HS-27A (cell line): Measurements from ENCODE around the gene JARID2.
"Not testable (repeated sequence)": the region's sequence is repeated elsewhere in the genome, so short reads cannot be mapped to it uniquely, and the experiment has no call there.

Experiments used
- DNase-seq: peaks from one replicate; pipeline ENCODE4 v3.0.0-alpha.2; 2012; ENCODE audit warnings: low read depth, missing footprints

JARID2 gene

DNA sequence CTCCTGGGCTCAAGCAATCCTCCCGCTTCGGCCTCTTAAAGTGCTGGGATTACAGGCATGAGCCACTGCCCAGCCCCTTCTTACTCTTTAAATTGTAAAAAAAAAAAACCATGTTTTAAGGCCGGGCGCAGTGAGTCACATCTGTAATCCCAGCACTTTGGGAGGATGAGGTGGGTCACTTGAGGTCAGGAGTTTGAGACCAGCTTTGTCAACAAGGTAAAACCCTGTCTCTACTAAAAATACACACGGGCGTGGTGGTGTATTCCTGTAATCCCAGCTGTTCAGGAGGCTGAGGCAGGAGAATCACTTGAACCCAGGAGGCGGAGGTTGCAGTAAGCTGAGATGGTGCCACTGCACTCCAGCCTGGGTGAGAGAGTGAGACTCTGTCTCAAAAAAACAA lies 43.6 kb downstream of the JARID2 start:
- peak; percentile 51 for DNase-seq

DNA sequence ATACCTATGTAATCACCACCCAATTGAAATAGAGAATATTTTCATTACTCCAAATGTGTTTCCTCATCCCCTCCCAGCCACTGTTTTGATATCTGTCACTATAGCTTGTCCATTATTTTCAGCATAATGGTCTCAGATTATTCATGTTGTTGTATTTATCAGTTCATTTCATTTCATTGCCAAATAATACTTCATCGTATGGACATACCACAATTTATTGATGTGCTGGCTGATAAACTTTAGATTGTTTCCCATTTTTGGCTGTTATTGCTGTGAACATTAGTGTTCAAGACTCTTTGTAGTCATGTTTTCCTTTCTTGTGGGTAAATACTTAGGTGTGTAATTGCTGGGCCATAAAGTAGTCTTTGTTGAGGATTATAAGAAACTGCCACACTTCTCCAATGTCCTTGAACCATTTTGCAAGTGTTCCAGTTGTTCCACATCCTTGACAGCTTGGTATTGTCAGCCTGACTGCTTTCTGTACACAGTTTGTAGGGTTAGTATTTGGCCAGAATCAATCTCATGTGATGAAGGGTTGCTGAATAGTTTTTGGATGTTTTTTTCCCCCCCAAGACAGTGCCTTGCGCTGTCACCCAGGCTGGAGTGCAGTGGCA lies 44.3 kb downstream of the JARID2 start:
- no peak for DNase-seq

DNA sequence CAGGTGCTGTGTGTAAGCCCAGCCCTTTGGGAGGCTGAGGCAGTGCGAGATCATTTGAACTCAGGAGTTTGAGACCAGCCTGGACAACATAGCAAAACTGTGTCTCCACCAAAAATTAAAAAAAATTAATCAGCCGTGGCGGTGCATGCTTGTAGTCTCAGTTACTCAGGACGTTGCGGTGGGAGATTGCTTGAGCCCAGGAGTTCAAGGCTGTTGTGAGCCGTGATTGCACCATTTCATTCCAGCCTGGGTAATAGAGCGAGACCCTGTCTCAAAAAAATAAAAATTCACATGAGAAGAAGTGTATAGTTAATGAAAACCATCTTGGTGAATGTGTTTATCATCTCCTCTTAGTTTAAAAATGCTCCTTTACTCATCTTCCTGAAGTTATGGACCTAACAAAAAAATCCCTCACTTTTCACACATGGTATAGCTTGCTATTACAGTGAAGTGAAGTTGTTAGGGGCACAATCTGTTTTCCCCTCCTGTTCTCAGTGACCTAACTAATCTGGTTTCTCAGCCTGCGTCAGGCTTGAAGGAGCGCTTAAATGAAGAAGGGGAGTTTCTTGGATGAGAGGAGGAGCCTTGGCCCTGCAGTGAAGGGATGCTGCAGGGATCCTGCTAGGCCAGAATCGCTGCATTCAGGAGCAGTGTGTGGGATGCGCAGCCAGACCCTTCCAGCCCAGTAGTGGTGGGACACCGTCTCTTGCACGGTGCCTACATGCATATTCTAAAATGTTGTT lies 45.3 kb downstream of the JARID2 start:
- no peak for DNase-seq

DNA sequence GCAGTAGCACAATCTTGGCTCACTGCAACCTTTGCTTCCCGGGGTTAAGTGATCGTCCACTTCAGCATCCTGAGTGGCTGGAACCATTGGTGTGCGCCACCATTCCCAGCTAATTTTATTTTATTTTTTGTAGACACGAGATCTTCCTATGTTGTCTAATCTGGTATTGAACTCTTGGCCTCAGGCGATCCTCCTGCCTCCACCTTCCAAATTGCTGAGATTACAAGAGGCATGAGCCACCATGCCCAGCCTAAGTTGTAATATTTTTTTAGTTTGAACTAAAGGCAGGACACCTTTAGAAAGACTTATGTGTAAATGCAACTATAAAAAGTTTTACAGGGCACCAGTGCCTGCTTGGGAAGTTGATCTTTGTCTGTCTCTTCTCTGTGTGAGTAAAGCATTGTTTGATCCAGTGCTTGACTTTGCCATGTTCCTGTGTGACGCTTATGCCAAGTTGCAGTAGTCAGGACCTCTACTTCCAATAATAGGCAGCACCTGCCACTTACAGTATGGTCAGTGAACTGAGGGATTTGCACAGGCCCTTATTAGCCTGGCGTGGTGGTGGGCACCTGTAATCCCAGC lies 46.9 kb downstream of the JARID2 start:
- DNase-seq: no peak

DNA sequence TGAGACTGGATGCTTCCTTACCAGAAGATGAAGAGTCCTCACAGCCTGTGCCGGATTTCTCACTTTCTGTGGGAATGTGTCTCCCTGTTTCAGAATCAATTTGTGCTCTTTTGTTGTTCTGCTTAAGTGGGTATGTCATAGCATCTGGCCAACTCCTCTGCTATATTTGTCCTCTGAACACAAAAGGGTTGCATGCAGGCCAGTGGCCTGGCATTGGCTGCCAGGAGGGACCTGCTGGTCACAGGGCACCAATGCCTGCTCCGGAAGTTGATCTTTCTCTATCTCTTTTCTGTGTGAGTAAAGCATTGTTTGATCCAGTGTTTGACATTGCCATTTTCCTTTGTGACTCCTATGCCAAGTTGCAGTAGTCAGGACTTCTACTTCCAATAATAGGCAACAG lies 47.8 kb downstream of the JARID2 start:
- DNase-seq: no peak

DNA sequence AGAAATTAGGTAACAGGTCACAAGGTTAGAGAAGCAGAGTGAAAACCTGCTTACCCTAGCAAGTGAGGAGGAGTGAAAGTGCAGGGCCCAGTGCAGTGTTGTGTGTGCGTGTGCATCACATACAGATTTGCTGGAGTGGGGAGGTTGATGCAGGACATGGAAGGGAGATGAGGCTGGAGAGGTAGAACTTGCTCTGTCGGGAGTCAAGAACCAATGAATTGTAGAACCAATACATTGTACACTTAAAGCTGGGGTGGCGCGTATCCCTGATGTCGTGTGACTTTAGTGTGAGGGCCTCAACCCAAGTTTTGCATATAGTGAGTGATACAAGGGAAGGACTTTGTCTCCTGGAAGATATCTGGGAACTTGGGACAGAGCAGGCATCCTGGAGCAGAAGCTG lies 48.6 kb downstream of the JARID2 start:
- DNase-seq: no peak

DNA sequence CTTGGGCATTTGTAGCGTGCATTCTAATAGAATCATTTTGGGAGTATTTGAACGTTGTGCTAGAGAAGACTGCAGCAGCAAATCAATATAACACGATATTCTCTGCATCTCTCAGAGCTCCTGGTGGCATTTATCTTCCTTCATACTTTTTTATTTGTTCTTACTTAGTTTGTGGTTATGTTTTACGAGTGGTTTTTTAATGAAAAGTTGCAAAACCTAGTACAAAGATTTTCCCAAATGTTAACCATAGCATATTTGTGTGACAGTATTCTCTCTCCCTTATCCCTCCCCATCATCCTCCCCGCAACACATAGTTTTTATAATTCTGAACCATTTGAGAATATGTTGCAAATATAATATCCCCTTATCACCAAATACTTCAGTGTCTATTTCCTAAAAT lies 50.4 kb downstream of the JARID2 start:
- DNase-seq: no peak

DNA sequence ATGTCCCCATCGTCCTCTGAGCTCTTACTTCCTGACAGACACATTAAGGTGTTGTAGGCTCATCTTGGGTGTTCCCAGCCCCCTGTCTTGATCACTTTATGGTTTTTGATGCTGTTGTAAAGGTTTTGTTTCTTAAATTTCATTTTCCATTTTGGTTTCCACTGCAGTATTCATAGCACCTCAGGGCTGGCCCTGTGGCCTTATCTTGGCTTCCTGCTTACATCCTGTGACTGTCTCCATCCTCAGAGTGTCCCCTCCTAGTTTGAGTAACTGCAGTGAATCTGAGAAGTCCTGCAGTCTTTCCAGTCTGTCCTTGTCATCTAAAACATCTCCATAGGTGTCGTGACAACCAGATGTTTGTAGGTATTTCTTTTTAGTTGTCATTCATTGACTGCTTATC lies 50.9 kb downstream of the JARID2 start:
- no peak for DNase-seq

DNA sequence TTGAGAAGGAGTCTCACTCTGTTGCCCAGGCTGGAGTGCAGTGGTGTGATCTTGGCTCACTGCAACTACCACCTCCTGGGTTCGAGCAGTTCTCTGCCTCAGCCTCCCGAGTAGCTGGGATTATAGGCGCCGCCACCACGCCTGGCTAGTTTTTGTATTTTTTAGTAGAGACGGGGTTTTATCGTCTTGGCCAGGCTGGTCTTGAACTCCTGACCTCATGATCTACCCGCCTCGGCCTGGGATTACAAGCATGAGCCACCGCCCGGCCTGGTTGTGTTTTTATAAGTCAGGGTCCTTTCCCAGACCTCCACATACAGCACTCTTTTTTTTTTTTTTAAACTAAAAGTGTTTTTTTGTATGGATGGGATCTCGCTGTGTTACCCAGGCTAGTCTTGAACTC lies 51.3 kb downstream of the JARID2 start:
- DNase-seq: not testable (repeated sequence)

DNA sequence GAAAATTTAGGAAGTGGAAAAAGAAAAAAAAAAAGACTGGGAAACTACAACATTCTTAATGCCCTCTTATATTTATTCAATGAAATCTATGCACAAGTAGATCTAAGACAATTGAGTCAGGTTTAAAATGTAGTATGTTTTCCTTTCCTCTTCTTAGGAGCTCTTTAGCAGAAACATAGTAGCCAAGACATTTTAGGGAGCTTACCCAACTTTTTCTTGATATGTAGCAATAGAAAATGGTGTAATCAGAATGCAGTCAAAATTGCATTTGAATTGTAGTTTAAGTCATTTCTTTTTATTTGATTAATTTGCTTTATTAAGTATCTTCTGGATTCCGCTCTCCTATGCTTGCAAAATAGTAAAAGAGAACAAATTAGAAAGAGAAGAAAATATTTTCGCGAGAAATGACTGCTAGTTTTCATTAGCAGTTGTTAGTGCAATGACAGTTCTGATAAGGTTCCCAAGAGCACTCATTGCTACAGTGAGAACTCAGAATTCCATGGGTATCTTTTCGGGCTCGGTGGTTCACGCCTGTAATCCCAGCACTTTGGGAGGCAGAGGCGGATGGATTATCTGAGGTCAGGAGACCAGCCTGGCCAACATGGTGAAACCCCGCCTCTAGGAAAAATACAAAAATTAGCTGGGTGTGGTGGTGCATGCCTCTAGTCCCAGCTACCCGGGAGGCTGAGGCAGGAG lies 52.2 kb downstream of the JARID2 start:
- no peak for DNase-seq

DNA sequence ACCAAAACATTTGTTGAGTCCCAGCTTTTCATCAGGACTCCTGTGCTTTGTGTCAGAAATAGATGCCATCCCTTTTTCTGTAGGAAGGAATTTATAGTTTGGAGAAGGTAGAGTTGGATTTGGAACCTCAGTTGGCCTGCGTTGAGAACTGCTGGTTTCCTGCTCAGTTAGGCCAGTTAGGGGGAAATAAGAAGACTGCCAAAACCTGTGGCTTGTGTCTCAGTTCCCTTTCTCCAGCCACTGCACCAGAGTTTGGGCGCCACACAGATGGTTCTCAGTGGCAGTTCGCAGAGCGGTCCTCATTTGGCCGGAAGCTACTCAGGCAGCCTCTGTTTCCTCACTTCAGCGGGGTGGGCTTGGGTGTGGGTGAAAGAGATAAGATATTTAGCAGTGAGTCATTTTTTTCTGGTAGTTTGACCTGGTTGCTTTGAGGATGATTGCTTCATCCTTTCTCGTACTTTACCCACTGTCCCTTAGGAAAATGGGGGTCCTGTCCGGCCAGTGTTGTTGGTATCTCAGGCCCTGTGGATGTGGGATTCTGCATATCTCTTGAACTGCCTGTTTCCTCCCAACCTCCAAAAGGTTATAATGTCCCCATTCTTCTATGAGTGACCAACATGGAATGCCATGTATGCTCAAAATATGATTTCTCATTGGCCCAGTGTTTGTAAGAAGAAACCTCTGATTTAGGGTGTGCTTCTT lies 53.7 kb downstream of the JARID2 start:
- peak; percentile 81 for DNase-seq

DNA sequence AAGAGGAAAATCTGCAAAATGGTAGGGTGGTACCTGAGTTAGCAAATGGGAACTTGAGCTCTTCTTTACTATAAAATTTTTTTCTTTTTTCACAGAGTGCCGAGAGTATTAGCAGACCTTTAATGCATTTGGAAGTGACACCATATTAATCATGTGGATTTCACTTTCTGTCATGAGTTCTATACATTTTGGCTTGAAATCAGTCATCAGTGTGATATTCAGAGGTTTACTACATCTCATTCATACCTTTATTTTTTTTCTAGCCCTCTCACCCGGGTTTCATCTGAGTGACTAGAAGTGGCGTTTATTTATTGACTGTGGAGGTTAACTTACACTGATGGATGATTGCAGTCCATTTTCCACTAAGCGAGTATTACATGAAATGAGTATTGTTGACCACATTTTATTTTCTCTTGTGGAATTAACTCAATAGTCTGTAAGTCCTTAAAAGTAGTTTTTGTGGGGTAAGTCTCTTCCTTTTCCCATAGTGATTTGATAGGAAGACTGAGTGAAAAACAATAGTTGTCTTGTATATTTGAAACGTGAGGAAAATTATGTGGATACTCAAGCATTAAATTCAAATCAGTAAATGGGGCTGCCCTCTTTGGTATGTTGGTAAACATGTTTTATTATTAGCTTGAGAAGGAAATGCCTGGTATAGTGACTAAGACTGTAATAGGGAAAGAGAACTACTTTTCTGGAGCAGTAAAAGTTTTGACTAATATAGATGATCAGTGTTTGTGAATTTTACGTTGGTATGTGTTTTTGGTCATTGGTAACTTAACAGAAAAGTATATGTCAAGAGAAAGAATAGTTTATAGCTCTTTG lies 55.5 kb downstream of the JARID2 start:
- DNase-seq: no peak

DNA sequence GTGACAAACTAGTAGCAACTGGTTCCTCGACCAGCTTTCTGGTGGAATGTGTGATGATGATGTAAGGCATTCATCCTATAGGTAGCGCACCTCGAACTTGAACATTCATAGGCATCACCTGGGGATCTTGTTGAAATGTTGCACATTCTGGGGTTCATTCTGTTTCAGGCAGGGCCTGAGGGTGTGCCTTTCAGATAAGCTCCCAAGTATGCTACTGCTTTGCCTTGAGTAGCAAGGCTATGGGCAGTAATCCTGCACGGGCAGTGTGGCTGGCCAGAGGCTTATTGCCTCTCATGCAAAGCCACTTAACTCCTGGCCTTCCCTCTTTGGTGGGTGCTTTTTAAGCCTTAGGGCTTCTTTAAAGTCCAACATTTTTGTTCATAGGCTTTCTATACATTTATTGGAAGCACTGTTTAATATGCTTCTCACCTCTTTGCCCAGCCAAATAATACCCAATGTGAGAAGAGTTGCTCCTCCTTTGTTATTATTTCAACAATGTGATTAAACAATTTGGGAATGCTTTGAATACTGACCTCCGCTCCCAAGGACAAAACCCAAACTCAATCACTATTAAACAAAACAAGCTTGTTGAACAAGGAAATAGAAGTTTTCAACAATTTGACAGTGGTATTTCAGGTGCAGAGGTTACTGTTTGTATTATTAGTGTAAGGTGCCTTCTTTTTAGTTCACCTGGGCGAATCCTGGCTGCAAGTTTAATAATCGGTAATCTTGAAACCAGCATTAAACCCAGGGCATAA lies 57.5 kb downstream of the JARID2 start:
- DNase-seq: no peak

DNA sequence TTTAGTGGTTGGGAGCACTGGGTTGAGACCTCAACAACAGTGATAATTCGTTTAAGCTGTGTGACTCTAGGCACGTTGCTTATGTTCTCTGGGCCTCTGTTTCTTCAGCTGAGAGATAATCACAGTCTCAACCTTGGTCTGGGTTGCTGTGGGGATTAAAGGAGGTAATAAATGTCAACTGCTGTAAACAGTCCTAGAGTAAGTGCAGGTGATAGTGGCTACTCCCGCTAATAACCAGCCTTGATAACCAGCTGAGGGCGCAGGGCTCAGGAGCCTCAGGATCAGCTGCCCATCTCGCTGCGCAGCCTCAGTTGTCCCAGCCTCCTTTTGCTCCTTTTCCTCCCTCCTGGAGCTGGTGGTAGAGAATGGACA lies 58.0 kb downstream of the JARID2 start:
- DNase-seq: no peak

DNA sequence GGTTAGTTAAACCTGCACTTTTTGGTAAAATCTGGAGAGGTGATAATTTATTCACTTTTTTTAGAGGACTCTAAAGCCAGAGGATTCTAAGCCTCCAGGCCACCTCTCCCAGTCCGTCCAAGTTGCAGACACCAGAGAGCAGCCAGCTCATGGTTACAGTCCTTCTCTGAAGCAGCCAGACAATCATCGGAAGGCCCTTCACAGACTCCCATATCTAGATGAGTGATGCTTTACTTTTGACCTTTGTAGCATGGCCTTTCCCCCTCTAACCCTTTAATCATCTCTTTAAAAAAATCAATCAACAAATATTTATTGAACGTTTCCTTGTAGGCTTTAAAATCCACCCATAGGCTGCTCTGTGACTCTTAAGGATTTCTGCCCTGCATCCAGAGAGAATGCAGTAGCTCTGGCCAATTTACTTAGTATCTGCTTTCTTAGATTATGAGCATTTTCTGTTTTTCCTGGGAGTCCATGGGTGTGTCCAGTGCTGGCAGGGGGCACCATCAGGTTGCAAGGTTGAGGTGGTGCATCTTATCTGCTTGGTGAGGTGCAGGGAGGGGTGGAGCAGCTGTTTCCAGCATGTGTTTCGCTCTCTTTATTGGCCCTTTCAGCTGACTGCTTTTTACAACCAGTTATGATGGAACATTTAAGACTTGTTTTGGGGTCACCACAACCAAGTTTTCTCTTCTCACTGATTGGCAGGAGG lies 58.6 kb downstream of the JARID2 start:
- DNase-seq: no peak

DNA sequence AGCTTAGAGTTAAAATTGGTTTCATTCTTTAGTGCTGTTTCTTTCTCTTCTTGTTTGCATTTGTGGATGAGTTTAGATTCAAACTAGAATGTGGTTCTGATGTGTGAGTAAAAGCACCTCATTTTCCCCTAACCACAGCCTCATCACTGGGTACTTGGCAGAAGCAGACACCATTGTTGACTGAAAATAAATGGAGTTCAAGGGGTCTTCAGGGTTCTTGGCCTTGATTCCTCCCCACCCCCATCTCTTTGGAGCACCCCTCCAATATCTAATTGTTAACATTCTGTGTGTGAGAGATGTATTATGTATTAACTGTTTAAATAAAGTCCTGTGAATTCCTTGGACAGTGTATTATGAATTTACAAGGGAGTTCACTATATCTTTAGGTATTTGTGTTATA lies 59.6 kb downstream of the JARID2 start:
- DNase-seq: no peak

DNA sequence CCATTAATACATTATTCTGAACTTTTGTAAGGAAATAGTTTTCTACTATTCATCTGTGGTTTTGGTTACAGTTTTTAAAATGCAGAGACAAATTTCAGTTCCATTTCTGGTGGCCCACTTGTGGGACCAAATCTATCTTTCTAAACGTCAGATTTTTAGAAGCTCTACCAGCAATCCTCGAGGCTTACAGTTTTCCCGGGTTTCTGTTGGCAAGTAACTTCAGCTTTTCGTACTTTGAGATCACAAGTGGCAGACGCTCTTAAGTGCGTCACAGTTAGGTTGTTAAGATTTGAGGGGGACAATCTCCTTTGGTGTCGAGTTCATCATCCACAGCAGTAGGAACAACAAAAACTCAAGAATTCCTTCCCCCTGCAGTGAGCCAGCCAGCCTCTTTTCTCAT lies 60.0 kb downstream of the JARID2 start:
- DNase-seq: no peak

DNA sequence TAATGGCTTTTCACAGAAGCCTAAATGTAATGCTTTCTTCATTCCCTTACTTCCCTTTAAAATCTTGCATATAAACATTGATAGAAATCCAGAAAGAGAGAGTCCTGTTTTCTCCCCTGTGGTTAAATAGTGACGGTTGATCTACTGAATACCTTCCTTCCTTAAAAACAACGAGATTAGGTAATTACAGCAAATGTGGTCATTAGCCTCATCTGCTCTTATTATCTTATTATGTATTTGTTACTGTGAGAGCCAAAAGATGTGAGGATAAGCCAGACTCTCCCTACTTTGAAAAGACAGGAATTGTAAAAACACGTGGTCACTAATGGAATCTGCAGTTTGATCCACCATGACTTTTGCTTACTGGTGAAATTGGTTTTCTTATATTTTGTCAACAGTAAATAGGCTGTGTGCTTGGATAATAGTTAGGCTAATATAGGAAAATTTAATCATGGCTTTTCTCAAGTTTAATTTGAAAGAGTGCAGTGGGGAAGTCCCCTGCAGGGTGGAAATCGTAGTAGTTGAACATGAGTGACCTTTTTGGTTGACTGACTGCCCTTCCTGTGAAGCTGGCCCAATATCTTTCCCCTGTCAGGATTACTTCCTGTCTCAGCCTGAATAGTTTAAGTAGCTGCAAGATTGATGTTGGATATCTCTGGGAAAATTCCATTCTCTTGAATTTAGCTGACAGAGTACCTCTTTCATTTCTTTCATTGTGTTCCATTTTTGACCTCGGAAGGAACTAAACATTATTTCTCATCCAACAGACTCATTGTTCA lies 62.8 kb downstream of the JARID2 start:
- DNase-seq: no peak

DNA sequence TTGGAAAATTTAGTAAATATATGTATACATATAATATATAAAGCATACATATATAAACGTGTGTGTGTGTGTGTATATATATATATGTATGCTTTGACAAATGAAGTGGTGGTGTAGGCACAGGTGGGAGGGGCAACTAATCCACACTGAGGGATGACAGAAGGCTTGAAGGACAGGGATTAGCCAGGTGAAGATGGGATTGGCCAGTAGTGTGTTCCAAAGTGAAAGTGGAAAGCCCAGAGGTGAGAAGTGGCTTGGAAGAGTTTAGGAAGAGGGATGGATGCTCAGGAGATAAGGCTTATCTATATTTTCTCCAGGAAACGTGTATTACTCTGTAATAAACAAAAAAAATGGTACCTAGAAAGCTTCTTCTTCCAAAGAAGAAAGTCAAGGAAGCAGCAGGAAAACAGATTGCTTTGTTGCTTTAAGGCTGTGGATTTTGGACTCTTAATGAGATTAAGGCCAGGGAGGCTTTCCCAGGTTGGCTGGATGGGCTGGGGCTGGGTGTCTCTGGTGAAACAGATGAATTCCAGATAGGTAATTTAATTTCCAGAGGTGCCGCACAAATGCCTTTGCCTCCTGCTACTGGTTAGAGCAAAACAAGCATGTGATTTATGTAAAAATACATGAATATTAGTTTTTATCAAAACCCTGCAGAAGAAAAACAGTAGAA lies 63.9 kb downstream of the JARID2 start:
- DNase-seq: no peak
